Stimulated activated CD4-positive, alpha-beta T cell treated with anti-CD3 and anti-CD28 coated beads, Interleukin-12 subunit alpha, Interleukin-12 subunit beta, amount 100 ng/mL, for 4 hours (primary cell): ENCODE data around the gene DYNLT1.
"Not testable (repeated sequence)": the region's sequence is repeated elsewhere in the genome, so short reads cannot be mapped to it uniquely, and the experiment has no call there.

Experiments
- DNase-seq: peaks from one replicate; pipeline ENCODE4 v3.0.0-alpha.2; 2020

Gene DYNLT1

DNA sequence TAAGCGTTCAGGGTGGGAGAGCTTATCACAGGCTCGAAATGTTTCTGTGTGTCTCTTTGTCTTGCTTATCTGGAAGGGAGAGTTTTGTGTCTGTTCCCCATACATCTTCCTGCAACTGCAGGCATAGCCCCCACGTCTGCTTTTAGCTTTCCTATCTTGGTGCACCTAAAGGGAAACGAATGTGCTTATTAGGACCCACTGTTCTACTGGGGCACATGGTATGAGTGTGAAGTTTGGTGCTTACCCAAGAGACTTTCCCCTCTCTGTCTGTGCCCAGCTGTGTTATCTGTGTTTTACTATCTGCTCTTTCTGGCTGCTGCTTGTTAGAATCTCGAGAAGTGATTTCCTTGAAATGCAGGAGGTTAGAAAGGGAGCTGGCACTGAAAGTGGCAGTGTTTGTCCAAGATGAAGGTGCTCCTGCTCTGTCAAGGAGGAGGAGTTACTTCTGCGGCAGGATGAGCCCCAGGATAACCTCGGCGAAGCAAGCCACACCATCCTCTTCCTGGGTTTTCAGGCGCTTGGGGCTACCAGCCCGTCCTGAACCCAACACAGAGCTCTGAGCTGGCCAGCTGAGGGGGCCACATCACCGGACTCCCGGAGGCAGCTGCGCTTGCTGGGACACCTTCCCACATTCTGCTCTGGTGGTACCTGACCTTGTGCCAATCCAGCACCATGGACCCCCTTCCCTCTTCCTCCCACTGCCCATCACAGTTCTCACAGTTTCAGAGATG is 23.4 kb downstream of the DYNLT1 start:
- DNase-seq: no peak

DNA sequence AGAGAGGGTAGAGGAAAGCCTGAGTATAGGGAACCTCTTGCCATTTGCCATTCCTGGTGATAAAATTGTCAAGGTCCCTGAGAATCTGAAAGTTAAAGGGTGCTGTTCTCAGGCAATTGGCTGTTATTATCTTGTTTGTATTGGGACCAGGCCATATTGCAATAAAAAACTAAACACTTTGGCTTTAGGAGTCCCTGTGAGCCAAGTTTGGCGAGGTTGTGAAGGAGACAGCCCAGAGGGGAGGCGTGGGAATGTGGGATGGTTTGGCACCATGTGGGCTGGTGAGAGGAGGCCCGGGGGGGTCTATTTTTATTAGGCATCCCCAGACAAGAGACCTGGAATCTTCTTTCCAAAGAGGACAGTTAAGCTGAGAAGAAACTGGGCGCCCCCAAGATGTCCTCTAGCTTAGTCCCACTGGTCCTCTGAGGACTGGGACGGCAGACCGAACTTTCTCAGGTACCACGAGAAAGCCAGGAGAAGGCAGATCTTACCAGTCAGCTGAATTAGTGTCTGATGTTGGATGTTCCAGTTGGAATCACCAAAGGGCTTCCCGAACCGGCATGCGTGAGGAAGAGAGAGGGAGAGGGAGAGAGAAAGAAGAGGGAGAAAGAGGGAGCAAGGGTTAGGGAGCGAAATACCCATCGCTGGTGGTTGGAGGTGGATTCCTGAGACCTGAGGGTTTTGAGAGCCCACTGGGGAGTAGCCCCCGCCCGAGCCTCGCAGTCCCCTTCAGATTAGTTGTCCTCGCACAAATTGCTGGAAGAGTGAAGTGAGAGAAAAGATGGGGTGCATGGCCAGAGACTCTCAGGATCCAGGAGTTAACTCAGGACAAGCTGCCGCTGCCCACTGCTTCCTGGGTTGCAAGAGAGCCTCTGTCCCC is 24.4 kb downstream of the DYNLT1 start:
- DNase-seq: no peak

DNA sequence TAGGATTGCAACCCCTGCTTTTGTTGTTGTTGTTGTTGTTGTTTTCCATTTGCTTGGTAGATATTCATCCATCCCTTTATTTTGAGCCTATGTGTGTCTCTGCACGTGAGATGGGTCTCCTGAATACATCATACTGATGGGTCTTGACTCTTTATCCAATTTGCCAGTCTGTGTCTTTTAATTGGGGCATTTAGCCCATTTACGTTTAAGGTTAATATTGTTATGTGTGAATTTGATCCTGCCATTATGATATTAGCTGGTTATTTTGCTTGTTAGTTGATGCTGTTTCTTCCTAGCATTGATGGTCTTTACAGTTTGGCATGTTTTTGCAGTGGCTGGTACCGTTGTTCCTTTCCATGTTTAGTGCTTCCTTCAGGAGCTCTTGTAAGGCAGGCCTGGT is 26.3 kb downstream of the DYNLT1 start:
- DNase-seq: not testable (repeated sequence)

DNA sequence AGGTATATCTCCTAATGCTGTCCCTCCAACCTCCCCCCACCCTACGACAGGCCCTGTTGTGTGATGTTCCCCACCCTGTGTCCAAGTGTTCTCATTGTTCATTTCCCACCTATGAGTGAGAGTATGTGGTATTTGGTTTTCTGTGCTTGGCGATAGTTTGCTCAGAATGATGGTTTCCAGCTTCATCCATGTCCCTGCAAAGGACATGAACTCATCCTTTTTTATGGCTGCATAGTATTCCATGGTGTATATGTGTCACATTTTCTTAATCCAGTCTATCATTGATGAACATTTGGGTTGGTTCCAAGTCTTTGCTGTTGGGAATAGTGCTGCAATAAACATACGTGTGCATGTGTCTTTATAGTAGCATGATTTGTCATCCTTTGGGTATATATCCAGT is 29.9 kb downstream of the DYNLT1 start:
- DNase-seq: not testable (repeated sequence)

DNA sequence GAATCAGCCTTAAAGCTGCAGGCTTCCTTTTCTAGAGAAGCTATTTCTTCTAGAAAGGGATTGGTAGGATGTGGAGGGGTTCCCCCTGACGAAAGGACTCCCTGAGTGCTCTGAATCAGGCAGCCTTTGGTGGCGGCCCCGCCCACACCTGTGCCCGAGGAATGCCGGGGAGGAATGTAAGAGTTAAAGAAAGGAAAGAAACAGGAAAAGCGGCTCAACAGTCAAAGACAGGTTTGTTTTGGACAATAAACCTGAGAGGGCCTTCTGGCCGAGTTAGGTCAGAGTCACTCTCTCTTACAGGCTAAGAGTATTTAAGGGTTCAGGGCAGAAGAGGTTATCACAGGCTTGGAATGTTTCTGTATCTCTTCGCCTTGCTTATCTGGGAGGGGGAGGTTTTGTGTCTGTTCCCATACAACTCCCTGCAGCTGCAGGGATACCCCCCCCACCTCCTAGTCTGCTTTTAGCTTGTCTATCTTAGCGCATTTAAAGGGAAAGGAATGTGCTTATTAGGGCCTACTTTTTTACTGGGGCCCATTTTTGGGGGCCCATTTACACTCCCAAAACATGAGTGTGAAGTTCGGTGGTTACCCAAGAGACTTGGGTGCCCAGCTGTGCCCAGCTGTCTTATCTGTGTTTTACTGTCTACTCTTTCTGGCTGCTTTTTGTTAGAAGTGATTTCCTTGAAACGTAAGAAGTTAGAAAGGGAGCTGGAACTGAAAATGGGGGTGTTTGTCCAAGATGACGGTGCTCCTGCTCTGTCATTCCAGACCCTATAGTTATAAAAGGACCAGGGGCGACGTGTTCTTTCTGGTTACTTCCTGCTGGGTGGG is 32.8 kb downstream of the DYNLT1 start:
- no peak for DNase-seq

DNA sequence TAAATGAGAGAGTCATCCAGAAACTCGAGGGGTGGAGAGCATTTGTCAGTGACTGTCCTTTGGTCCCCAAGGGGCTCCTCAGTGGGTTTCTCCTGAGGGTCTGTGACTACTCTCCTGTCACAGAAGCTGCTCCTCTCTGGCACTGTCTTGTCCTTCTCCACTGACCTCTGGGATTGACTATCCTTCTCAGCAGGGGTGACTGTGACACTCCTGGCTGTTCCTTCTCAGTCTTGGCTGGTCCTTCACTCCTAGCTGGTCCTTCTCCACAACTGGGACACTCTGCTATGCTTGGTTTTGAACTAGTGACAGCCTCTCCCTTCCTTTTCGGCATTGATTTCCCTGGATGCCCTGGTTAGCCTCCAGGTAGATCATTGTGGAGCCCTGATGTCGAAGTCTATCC is 33.5 kb downstream of the DYNLT1 start:
- DNase-seq: no peak

DNA sequence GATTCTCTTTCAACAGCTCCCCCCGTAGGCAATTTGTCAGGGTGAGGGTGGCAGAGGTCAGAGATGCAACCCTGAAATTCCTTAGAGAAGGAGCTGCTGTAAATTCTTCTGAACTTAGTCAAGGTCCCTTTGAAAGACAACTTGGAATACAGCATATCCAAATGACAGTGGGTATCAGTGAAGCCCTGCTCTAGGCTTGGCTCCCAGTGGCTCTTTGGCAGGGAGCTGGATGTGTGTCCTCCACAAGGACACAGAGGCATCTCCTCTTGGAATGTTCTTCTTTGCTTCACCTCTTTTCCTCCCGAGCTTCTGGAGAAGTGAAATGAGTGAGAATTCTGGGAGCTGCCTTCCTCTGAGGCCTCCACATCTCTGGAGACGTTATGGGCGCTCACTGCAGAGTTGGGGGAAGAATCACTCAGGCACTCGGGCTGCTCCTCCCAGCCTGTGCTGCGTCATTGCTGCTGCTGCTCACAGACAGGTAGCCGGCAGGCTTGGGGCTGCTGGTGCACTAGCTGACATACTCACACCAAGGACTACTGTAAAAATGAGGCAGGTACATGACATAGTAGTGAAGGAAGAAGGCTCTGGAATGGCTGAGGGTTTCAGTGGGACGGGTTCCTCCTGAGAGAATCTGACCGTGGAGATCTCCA is 34.1 kb downstream of the DYNLT1 start:
- DNase-seq: no peak

DNA sequence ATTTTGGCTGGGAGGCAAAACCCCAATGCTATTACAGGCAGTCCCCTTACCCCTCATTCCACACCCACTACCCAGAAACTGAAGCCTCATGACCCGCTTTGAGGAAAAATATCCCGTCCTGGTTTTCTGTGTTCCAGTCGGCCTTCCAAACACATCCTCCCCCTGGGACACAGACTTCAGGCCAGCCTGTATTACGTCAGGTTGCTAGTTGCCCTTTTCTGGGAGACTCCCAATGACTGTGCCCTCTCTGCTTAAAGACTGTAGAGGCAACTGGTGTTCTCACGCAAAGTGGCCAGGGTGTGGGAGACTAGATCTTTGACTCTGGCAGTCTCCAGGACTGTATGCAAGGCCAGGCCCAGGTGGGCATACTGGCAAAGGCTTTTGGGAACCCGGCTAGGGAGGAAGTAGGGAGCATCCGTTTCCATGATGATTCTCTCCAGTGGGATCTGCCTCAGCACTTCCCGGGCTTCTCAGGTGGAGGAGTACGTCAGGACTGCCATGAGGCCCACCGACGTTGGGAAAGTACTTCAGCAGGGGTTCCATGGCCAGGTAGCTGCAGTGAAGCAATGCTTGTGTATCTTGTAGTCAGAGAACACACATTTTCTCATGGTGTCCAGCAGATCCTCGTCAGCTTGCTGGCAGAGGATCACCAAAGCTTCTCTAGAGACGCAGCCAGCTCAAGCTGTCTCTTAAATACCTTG is 34.9 kb downstream of the DYNLT1 start:
- DNase-seq: no peak

DNA sequence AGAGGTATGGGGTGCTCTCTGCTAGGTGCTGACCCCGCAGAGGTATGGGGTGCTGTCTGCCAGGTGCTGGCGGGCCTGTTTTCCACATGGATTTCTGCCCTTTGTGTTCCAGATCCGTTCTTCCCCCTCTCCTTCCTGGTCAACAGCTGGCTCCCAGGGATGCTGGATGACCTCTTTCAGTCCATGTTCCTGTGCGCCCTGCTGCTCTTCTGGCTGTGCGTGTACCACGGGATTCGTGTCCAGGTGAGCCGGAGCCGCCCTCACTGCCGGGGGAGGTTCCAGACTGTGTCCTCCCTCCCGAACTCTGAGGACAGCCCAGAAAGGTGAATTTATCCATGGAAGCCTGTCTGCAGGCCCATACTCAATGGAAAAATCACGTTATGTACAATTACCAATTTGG is 36.3 kb downstream of the DYNLT1 start:
- DNase-seq: no peak

DNA sequence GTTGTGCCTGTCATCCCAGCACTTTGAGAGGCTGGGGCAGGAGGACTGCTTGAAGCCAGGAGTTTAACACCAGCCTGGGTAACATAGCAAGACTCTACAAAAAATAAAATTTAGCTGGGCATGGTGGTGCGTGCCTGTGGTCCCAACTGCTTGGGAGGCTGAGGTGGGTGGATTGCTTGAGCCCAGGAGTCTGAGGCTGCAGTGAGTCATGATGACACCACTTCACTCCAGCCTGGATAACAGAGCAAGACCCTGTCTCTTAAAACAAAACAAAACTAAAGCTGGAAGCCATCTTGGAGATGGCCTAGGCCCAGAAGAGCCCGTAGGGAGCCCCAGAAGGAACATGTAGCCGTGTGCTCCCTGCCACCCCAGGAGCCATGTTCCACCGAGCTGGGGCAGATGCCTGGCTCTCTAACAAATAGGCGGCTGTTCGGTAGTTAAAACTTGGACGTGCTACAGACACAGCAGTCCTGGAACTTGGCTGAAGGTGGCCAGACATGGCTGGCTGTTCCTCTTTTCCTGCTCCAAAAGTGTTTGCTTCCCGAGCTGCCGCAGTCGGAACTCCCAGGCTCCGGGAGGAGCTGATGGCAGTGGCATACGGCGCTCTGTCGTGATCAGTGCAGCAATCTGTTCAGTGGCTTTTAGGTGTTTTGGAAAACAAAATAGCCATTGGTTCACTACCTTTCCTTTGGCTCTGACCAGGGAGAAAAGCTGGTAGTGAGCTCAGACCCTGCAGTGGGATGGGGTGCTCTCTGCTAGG is 37.0 kb downstream of the DYNLT1 start:
- no peak for DNase-seq

DNA sequence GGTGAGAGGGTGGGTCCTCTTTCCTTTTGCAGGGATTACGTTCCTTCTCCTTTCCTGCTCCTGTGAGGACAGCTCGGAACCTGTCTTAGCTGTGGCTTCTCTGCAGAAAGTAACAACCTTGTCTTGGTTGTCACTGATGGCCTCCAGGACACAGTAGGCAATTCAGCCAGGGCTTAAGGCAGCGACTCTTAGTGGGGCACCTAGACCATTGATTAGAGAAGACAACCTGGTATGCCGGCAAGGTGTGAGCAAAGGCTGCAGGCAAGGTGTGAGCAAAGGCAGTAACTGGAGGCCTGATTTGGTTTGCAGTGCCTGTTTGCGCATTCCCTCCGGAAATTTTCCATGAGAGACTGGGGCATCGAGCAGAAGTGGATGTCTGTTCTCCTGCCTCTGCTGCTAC is 37.6 kb downstream of the DYNLT1 start:
- no peak for DNase-seq

DNA sequence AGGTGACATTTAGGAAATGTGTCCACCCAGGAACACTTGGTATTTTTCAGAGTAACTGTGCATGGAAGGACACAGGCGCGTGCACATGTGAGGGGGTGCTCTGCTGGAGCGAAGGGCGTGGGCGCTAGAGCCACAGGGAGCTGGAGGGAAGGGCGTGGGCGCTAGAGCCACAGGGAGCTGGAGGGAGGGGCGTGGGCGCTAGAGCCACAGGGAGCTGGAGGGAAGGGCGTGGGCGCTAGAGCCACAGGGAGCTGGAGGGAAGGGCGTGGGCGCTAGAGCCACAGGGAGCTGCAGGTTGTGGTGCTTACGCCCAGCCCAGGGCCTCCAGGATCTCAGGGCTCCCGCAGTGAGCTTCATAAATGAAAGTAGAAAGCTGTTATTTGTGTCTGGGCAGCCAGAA is 38.5 kb downstream of the DYNLT1 start:
- not testable (repeated sequence) for DNase-seq

DNA sequence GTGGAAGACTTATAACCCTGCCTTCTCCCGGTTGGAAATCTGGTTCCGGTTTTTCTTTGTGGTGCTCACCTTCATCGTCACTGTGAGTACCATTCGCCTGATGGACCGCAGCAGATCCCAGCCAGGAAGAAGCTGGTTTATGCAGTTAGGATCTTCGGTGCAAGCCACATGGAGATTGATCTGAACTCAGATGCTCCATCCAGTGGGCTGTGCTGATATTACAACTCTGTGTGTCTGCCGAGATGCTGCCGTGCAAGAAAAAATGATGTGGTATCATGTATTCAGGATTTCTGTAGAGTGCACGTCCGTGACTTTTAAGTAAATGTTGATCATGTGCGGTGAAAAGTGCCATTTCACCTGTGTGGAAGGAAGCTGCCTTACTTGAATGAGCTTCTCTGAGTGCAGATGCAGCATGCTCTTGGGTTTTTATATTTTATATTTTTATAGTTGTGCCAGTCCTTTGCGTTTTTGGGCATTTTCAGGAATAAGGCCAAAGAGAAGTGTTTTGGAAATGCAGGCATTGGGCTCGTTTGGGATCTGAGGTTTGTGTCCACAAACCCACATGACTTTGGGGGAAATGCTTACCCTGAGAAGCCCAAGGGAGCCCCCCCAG is 39.2 kb downstream of the DYNLT1 start:
- DNase-seq: peak; percentile 41

DNA sequence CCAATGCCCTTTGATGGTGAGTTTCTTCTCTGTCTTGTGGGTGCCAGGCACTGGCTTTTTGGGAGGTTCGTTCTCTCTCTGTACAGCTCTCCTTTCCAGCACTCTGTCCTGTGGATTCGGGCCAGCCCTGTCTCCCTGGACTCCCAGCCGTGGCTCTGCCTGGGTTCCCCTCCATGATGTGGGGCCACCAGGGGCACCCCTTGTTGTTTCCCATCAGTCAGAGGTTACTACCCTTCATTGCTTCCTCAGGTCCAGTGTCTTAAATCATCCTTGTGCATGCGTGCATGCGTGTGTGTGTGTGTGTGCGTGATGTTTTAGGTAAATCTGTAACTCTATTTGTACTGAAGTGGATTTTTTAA is 40.5 kb downstream of the DYNLT1 start:
- no peak for DNase-seq

DNA sequence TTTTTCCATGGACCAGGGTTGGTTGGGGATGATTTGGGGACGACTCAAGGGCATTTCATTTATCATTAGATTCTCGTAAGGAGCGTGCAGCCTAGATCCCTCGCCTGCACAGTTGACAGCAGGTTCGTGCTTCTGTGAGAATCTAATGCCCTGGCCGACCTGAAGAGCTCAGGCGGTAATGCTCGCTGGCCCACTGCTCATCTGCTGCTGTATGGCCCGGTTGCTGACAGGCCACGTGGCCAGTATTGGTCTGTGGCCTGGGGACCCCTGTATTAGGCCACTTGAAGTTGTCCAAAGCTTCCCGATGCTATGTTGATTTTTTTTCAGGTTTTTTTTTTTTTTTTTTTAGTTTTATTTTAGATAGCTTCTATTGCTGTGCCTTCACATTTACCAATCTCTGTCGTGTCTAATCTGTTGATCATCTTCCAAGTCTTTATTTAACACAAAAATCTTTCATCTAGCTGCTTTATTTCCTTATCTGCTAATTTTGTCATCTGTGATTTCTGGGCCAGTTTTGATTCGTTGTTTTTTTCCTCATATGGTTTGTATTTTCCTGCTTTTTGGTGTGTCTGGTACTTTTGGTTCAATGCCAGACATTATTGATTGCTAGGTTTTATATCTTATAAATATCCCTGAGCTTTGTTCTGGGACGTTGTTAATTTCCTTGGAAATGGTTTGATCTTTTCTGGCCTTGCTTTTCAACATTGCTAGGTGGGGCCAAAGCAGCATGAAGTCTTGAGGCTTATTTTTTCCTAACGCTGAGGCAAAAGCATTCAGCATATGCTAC is 41.1 kb downstream of the DYNLT1 start:
- no peak for DNase-seq

DNA sequence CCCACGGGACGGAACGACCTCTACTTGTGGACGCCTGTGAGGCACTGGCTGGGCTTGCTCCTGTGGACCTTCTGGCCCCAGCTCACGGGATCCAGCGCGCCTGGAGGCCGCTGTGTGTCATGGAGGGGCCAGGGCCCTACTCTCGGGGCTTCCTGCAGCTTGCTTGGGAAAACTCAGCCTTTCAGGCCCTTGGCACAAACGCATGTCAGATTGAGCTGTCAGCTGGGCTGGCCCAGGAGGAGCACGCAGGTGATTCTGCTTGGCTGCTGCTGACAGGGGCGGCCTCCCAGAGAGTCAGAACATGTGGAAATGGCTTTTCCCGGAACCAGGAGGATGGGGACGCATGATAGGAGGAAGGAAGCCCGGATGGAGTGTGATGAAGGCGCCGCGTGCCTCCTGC is 44.9 kb downstream of the DYNLT1 start:
- no peak for DNase-seq

DNA sequence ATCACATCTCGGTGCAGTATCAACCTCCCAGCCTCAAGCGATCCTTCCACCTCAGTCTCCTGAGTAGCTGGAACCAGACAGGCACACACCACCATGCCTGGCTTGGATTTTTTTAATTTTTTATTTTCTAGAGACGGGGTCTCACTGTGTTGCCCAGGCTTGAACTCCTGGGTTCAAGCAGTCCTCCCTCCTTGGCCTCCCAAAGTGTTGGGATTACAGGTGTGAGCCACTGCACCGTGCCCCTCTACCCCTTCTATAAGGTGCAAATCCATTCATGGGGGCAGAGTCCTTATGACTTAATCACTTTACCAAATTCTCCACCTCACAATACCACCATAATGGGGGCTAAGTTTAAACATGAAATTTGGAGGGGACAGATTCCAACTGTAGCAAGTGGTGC is 47.0 kb downstream of the DYNLT1 start:
- no peak for DNase-seq

DNA sequence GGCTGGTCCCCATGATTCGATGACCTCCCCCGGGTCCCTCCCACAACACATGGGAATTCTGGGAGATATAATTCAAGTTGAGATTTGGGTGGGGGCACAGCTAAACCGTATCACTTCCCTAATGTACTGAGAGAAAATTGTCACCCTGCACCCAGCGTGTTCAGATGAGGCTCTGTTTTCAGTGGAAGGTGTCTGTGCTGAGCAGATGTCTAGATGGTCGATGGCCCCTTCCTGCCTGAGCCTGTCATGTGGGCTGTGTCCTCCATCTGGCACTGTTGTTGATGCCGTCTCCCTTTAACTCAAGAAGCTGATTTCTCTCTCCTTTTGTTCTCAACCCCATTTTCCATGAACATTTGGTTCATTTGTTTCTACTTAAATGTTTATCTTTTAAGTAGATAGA is 47.7 kb downstream of the DYNLT1 start:
- DNase-seq: no peak

DNA sequence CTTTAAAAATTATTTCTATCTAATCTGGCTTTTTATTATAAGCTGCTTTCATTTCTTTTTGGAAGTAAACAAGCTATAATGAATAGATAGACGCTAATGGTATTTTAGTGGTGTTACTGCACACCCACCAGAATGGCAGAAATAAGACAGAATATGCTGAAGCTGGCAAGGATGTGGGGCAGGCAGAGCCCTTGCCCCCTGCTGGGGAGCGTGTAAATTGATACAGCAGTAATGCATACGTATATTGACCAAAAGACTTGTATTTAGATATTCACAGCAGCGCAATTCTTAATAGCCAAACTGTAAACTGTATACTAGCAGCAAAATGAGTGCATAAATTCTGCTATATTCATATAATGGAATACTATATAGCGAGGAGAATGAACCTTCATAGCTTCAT is 49.3 kb downstream of the DYNLT1 start:
- DNase-seq: no peak

DNA sequence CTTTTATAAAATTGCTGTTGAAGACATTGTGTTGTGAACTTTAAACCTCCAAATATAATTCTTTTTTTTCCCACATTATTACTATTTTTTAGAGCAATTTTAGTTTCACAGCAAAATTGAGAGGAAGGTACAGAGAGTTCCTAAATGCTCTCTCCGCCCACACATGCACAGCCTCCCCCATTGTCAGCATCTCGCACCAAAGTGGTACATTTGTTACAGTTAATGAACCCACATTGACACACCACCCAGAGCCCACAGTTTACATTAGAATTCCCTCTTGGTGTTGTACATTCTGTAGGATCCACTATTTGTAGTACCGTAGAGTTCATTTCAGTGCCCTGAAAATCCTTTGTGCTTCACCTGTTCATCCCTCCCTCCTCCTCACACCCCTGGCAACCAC is 50.9 kb downstream of the DYNLT1 start:
- DNase-seq: no peak
